HT-29 (cell line): ENCODE data around the gene OTOF. TPM values are rescaled to one million over a fixed set of nuclear protein-coding genes. Genes with fewer than 3 reads are reported as not detected.

ENCODE experiments used
- DNase-seq: peaks from one replicate; pipeline ENCODE4 v3.0.0-alpha.2; 2015; ENCODE audit warnings: low spot score
- total RNA-seq: library from RNA; depleted of rRNA; stranded (reverse); fragments of >200 nt; shearing (Covaris generic); gene quantifications from 2 replicates; pipeline ENCODE4 v1.2.3, GENCODE V29; 2014

OTOF gene
- total RNA-seq, 1 experiment from 2014 or later: not detected

- no peak for DNase-seq
Observed at GRCh38 chr2:26453421-26454329, 24.2 kb downstream of the OTOF start.

GRCh38 chr2:26451700-26452099 is 26.2 kb downstream of the OTOF start:
- DNase-seq: no peak

GRCh38 chr2:26450031-26450635 is 27.8 kb downstream of the OTOF start:
- no peak for DNase-seq

GRCh38 chr2:26449278-26450030 is 28.5 kb downstream of the OTOF start:
- no peak for DNase-seq

GRCh38 chr2:26448651-26449050 is 29.3 kb downstream of the OTOF start:
- no peak for DNase-seq

GRCh38 chr2:26444236-26444635 is 33.7 kb downstream of the OTOF start:
- DNase-seq: no peak

- DNase-seq: no peak
Observed at GRCh38 chr2:26442707-26443106, 35.2 kb downstream of the OTOF start.

GRCh38 chr2:26442301-26442700 is 35.6 kb downstream of the OTOF start:
- DNase-seq: no peak

- DNase-seq: no peak
Observed at GRCh38 chr2:26438926-26439325, 39.0 kb downstream of the OTOF start.

GRCh38 chr2:26438526-26438925 is 39.4 kb downstream of the OTOF start:
- no peak for DNase-seq

GRCh38 chr2:26435106-26435505 is 42.8 kb downstream of the OTOF start:
- no peak for DNase-seq

GRCh38 chr2:26432859-26433258 is 45.1 kb downstream of the OTOF start:
- DNase-seq: no peak

- DNase-seq: no peak
Observed at GRCh38 chr2:26432363-26432762, 45.6 kb downstream of the OTOF start.

- no peak for DNase-seq
Observed at GRCh38 chr2:26430826-26431225, 47.1 kb downstream of the OTOF start.

- DNase-seq: no peak
Observed at GRCh38 chr2:26429779-26430578, 47.9 kb downstream of the OTOF start.

- DNase-seq: no peak
Observed at GRCh38 chr2:26428846-26429245, 49.1 kb downstream of the OTOF start.

- no peak for DNase-seq
Observed at GRCh38 chr2:26424221-26424620, 53.7 kb downstream of the OTOF start.

- no peak for DNase-seq
Observed at GRCh38 chr2:26423750-26424149, 54.2 kb downstream of the OTOF start.

GRCh38 chr2:26422947-26423629 is 54.8 kb downstream of the OTOF start:
- no peak for DNase-seq

GRCh38 chr2:26421961-26422360 is 56.0 kb downstream of the OTOF start:
- DNase-seq: no peak

GRCh38 chr2:26414311-26414710 is 63.6 kb downstream of the OTOF start:
- DNase-seq: no peak
